ENCODE data around the gene CEMIP.

CEMIP gene

DNA sequence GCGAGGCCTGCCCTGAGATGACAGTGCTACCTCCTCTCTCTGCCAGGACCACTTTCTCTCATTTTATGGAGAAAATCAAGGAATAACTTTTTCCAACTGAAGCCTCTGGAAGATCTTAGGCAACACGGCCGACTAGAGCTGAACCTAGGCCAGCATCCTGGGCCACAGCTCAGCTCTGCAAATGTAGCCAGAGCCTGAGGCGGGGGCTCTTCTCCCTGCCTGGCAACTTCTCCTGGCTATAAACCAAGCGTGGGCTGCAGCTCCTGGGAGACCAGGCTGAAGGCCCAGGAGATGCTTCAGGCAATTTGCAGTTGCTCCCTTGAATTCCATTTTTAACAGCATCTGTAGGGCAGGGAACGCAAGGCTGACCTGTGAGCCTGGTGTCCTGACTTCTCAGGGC lies 74.9 kb downstream of the CEMIP start:
- DNase-seq (ENCODE audit: low spot score): no peak

DNA sequence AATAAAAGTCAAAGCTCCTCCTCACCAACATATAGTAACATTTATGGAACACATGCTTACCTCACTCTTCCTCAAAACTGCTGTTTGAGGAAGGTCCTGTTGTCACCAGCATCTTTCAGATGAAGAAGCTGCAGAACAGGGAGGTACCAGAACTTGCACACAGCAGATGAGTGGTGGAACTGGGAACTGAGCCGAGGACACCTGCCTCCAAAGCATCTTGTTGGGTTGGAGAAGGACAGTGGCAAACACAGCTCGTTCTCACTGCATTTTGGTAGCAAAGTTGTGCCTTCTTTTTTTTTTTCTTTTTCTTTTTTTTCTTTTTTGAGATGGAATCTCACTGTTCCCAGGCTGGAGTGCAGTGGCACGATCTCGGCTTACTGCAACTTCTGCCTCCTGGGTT lies 76.0 kb downstream of the CEMIP start:
- no peak for DNase-seq (ENCODE audit: low spot score)

DNA sequence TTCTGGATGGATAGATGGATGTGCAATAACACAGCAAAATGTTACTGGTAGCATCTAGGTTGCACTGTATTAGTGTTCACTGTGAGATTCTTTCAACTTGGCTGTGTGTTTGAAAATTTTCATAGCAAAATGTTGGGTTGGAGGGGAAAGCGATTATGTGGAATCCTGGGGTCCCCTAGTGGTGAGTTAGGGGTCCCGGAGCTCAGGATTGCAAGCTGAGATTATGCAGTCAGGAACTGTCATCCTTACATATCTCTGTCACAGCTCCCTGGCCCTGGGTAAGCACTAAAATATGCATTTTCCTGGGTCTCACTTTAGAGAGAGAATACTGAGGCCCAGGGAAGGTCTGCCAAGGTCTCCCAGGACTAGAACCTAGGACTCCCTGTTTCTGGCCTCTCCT lies 77.2 kb downstream of the CEMIP start:
- no peak for DNase-seq (ENCODE audit: low spot score)

DNA sequence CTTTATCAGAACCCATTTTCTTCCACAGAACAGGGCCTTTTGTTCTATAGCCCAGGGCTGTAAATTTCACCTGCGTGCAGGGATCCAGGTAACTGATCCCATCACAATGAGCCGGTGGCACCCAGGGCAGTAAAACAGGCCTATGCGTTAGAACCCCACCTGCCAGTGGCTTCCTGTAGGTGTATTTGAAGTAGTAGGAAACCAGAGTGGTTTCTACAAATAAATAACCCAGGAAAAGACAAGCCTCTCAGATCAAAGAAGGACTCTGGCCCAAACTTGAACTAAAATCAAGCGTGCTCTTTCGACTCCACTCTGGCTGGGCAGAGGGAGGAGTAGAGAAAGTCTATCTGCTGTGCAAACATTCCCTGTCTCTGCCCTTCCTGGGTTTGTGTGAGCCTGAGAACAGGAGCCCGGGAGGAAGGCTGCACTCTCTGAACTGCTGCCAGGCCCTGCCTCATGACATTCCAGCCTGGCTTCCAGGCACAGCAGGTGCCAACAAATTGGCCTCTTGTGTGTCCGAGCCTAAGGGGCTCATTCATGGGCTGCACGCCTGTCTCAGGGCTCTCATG lies 77.7 kb downstream of the CEMIP start:
- DNase-seq (ENCODE audit: low spot score): no peak

GRCh38 chr15:80861731-80862170 lies 82.6 kb downstream of the CEMIP start:
- DNase-seq (ENCODE audit: low spot score): no peak

DNA sequence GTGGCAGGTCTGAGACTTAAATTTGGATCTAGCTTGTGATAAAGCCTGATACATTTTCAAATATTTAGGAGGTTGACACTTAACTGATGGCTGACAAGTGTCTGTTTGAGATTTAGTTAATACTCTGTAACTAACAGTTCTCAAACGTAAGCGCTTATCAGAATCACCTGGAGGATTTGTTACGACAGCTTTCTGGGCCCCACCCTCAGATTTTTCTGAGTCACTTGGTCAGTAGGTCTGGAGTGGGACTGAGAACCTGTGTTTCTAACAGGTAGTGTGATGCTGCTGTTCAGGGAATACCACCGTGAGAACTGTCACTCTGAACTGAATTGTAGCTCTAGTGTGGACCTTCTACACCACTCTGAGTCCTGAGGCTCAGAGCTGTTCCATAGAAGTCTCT lies 85.5 kb downstream of the CEMIP start:
- no peak for DNase-seq (ENCODE audit: low spot score)

DNA sequence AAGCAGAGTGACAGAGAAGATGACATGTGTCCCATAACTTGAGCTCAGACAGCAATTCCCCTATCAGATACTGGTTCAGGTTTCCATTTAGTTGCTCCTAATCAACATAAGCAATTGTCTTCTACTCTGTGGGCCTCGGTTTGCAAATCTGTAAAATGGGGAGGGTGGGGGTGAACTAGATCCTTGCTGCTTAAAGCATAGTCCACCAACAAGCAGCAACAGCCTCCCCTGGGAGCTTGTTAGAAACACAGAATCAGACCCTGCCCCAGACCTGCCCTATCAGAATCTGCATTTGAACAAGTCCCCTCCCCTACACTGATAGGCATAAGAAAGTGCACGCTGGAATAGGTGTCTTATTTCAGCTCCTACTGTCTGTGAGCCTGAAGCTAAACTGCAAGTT lies 87.8 kb downstream of the CEMIP start:
- DNase-seq (ENCODE audit: low spot score): no peak

DNA sequence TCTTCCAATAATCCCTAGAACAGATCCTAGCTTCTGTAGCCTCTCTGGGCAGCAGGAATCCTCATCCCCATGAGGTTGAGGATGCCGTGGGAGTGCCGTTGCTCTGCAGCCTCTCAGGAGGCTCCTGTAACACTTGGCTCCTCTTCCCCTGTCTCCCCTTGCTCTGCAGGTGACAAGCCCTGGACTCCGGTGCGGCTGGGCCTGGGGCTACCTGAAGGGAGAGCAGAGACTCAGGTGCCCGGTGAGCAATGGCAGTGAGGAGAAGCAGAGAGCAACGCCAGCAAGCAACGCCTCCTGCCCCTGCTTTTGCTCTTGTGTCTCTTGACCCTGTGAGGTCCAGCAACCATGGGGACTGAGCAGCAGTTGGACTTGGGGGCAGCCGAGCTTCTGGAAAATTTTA lies 91.2 kb downstream of the CEMIP start:
- DNase-seq (ENCODE audit: low spot score): no peak

GRCh38 chr15:80870893-80871292 lies 91.7 kb downstream of the CEMIP start:
- DNase-seq (ENCODE audit: low spot score): no peak

DNA sequence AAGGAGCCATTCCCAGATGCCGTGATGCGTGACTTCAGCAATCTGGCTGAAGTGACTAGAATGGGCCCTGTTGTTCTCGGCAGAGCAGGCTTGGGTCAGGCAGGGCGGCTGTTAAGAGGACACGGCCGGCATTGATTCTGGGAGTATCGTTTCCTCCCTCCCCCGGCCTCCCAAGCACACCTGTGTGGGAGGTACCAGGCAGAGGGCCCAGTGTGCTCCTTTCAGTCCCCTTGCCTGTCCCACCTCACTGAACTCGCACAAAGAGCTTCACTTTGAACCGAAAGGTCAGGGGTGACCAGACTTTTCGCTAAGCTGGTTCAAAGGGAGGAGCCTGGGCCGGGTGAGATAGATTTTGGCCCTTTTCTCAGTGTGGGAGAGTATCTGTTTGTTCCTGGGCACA lies 92.7 kb downstream of the CEMIP start:
- no peak for DNase-seq (ENCODE audit: low spot score)

GRCh38 chr15:80873366-80873952 lies 94.3 kb downstream of the CEMIP start:
- DNase-seq (ENCODE audit: low spot score): no peak

DNA sequence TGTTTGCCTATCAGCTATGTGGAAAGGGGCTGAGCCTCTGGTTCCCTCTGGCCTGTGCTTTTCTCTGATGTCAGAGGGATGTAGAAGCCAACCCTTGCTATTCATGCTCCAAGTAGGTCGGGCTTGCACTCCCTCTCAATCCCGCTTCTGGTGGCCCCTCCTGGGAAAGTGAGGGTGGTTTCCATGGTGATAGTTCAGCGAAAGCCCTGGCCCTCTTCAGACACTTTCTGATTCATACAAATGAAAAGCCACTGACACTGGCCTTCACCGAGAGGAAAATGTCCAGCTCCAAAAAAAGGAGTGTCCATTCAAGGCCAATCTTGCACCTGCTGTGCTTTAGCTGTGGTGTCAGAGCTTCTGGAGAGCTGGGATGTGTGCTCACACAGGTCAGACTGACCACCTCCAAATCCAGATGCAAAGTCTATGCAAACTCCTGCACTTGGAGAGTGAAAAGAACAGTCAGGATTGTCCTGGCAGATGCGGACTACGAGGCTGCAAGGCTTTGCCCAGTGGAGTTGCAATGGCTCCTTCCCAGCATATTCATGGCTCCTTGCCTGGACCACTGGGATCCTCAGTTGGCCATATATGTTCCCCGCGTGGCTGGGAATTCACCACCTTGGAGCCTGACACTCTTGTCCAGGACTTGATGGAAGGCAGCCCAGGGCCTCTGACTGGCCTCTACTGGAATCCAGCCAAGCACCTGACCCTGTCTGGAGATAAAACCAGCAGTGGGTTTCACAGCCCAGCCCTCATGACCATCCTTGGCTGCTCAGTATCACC lies 96.6 kb downstream of the CEMIP start:
- no peak for DNase-seq (ENCODE audit: low spot score)

DNA sequence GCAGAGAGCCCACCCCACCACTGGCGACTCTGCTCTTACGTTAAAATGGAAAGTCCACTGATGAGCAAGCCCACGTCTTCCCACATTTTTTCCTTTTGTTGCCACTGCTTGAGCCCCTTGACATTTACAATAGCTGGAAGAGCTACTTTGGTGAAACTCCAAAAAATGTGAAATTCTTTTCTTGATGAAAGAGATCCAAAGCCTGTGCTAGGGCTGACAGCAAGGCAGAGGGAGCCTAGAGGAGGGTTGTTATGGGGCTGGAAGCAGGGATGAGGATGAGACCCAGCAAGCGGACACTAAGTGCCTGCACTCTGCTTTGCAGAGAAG lies 97.1 kb downstream of the CEMIP start:
- DNase-seq (ENCODE audit: low spot score): no peak

DNA sequence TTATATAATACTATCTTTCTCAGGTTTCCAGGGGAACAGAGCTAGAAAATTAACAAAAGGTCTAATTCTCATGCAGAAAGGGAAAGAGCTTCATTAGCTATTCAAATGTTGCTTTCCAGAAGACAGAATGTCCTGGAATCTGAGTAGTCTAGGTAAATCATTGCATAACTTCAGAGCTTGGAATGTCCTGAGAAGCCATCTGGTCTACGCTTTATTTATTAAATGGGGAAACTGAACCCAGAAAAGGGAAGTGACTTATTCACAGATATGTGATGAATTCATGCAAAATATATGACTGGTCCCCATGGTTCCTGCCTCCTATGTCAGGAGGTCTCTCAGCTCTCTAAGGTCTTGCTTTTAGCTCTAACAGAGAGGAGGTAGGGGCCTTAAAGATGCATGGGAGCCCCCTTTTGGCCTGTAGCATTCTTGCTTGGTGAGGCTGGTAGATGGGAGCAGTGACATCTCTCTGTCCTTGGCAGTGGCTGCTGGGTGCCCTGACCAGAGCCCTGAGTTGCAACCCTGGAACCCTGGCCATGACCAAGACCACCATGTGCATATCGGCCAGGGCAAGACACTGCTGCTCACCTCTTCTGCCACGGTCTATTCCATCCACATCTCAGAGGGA lies 99.2 kb downstream of the CEMIP start:
- no peak for DNase-seq (ENCODE audit: low spot score)

GRCh38 chr15:80878867-80879250 lies 99.7 kb downstream of the CEMIP start:
- no peak for DNase-seq (ENCODE audit: low spot score)

GRCh38 chr15:80880086-80880485 lies 100.9 kb downstream of the CEMIP start:
- DNase-seq (ENCODE audit: low spot score): no peak

DNA sequence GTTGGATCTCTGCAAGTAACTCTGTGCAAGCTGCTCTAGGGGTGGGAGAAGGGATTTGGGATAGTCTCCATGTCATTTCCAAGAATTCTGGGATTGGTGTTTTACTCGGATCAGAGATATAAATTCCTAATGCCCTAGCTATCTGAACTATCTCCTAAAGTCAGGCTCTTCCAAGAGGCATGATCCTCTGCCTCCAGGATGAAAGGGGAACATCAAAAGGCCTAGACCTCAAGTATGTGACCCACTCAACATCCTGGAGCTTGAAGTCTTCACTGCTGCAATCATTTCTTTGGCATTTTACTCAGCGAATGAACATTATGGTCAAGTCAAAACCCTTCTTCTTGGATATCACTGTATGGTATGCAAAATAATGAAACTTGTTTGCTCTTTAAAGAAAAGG lies 104.5 kb downstream of the CEMIP start:
- no peak for DNase-seq (ENCODE audit: low spot score)

GRCh38 chr15:80885016-80885579 lies 105.9 kb downstream of the CEMIP start:
- DNase-seq (ENCODE audit: low spot score): no peak

DNA sequence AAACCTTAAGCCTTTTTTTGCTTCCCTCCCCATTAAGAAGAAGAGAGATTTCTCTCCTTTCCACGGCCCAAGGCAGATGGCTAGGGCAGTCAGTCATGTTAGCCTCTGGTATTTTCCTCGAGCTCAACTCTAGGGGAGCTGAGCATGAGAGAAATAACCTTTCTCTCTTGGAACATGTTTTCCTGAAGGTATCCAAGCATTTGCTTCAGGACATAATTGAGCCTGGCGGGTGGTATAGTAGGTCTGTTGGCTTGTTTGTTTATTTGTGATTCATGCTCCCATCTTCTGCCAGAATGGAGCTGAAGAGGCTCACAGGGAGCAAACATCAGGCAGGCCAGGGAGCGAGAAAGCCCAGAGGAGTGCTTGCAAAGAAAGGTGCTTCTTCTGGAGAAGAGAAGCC lies 108.0 kb downstream of the CEMIP start:
- DNase-seq (ENCODE audit: low spot score): no peak

DNA sequence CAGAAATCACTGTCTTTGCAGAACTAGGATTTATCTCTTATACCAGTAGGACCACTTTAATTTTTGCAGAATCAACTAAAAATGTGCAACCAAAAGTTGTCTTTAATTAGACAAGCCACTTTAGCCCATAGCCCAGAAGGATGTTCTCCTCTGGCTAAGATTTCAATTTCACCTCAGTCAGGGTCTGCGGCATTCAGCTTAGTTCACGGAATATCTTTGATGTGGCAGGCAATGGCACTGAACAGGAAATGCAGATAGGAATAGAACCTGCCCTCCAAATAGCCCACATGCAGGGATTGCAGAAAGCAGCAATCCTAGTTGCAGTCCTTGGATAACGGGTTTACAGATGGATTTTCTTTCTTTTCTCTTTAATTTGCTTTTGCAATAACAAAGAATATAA lies 109.7 kb downstream of the CEMIP start:
- no peak for DNase-seq (ENCODE audit: low spot score)

DNA sequence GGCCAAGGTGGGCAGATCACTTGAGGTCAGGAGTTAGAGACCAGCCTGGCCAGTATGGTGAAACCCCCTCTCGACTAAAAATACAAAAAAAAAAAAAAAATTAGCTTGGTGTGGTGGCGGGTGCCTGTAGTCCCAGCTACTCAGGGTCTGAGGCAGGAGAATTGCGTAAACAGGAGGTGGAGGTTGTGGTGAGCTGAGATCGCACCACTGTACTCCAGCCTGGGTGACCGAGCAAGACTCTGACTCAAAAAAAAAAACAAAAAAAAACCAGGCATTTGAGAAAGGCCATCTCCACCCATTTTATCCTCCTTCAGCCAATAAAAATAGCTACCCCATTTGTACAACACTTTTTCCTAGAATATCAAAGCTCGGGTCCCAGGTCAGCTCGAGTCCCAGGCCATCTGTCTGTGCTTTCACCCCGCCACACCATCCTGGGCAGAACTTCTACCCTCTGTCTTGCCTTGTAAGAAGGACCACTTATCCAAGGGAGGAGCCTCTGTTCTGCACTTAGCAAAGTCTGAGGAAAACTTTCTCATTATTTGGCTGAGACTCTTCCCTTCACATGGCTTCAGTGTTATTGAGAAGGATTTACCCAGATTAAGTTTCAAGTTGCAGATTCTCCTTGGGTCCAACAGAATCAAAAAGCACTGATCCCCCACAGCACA lies 111.3 kb downstream of the CEMIP start:
- no peak for DNase-seq (ENCODE audit: low spot score)

- no peak for DNase-seq (ENCODE audit: low spot score)
Measured at GRCh38 chr15:80891006-80891405, 111.8 kb downstream of the CEMIP start.

- no peak for DNase-seq (ENCODE audit: low spot score)
Measured at GRCh38 chr15:80892414-80892813, 113.2 kb downstream of the CEMIP start.

Measured in CD4-positive, alpha-beta T cell treated with Interleukin-15 for 4 hours (primary cell).